Cardiac ventricle fibroblast (primary cell): Measurements from ENCODE around the gene RAB6D. TPM values are rescaled to one million over a fixed set of nuclear protein-coding genes. Genes with fewer than 3 reads are reported as not detected.

Experiments
- total RNA-seq: library from RNA; depleted of rRNA; stranded (reverse); fragments of >200 nt; gene quantifications from 2 replicates; pipeline ENCODE4 v1.2.3, GENCODE V29; 2015

The RAB6D gene
- total RNA-seq, result not detected in 2 replicates

GRCh38 chr2:131363703-131364186, at the start of gene RAB6D:
RAB6D (minus strand) TSS chr2:131364168; CDS start chr2:131363720, 448 bp downstream.

Other genes starting within 250 kb of the RAB6D start
- gene POTEE, start 154.6 kb downstream of the RAB6D start, total RNA-seq, result not detected in 2 replicates
- gene TUBA3D, start 112.0 kb upstream of the RAB6D start, total RNA-seq, result not detected in 2 replicates
- gene MZT2A, start 128.2 kb upstream of the RAB6D start, total RNA-seq, result 94.3 and 96.1 TPM in 2 replicates
- 5.5 and 6.9 TPM in 2 replicates for gene CCDC74A, start 163.7 kb upstream of the RAB6D start, total RNA-seq